H1 (cell line): Measurements from ENCODE around the gene TNNC1. TPM values are rescaled to one million over a fixed set of nuclear protein-coding genes. Genes with fewer than 3 reads are reported as not detected.

Experiments
- CTCF ChIA-PET: fragments of 300-600 bp; sonication (Branson Sonifier 250); formaldehyde crosslinking; loops from one replicate; lab custom pipeline; 2021; ENCODE audit not compliant: partially characterized antibody; lab: Charles Lee
- POLR2A ChIA-PET: fragments of 300-600 bp; sonication (Branson Sonifier 250); formaldehyde crosslinking; loops from one replicate; lab custom pipeline; 2021; ENCODE audit warnings: inconsistent platforms; ENCODE audit not compliant: partially characterized antibody; lab: Charles Lee
- DNase-seq, 2 experiments: peaks; one replicate each; pipeline versions ENCODE4 v3.0.0 to v3.0.0-alpha.2; 2010 to 2022; ENCODE audit warnings: low spot score in 2 of 2, low read depth in 1 of 2, mixed read lengths in 1 of 2
- FAIRE-seq: peaks from 2 replicates; lab custom pipeline; 2011; peaks lifted over from hg19 to GRCh38; lab: Jason Lieb, UNC
- H2AFZ ChIP-seq: 2 replicates; pipeline ENCODE4 v1.8.1; 2012; ENCODE audit warnings: low read length, inconsistent platforms
- H2AK5ac ChIP-seq: 2 replicates; pipeline ENCODE4 v1.6.1; 2013; ENCODE audit warnings: low read depth, low read length
- H2BK120ac ChIP-seq: replicated peaks from 2 replicates; pipeline ENCODE3; 2013; ENCODE audit warnings: low read depth, low read length, inconsistent platforms
- H2BK12ac ChIP-seq: 2 replicates; pipeline ENCODE4 v1.6.1; 2013; ENCODE audit warnings: low read depth, low read length
- H2BK15ac ChIP-seq: 2 replicates; pipeline ENCODE4 v1.6.1; 2013; ENCODE audit warnings: low read length
- H2BK20ac ChIP-seq: 2 replicates; pipeline ENCODE4 v1.6.1; 2013; ENCODE audit warnings: low read length
- H2BK5ac ChIP-seq: 2 replicates; pipeline ENCODE4 v1.6.1; 2013; ENCODE audit warnings: low read depth, low read length
- H3K14ac ChIP-seq: 2 replicates; pipeline ENCODE4 v1.6.1; 2013; ENCODE audit warnings: inconsistent platforms; ENCODE audit not compliant: insufficient read length
- H3K18ac ChIP-seq: 2 replicates; pipeline ENCODE4 v1.6.1; 2013; ENCODE audit warnings: low read length; ENCODE audit errors: extremely low read depth
- H3K23ac ChIP-seq: 2 replicates; pipeline ENCODE4 v1.6.1; 2013; ENCODE audit warnings: inconsistent platforms; ENCODE audit not compliant: insufficient read length
- H3K23me2 ChIP-seq: 2 replicates; pipeline ENCODE4 v1.6.1; 2013; ENCODE audit warnings: low read depth, low read length
- H3K27ac ChIP-seq: 2 replicates; pipeline ENCODE4 v1.6.1; 2011; ENCODE audit warnings: low read depth, low read length, inconsistent platforms
- H3K27me3 ChIP-seq, 4 experiments: replicated peaks in 1 of 4; 1 replicate in 1 of 4; 2 replicates in 3 of 4; pipeline versions ENCODE4 v1.6.1 to v1.8.1; 2011 to 2013; ENCODE audit warnings: low read length in 3 of 4, mild to moderate bottlenecking in 3 of 4, inconsistent platforms in 2 of 4, mixed read lengths in 2 of 4, moderate library complexity in 1 of 4; ENCODE audit not compliant: control insufficient read depth in 3 of 4, insufficient read depth in 3 of 4; ENCODE audit errors: extremely low read depth in 1 of 4
- H3K36me3 ChIP-seq, 4 experiments: 2 replicates each; pipeline versions ENCODE4 v1.6.1 to v1.8.1; 2011 to 2013; ENCODE audit warnings: mild to moderate bottlenecking in 4 of 4, low read length in 3 of 4, moderate library complexity in 2 of 4, control low read depth in 1 of 4, inconsistent platforms in 1 of 4; ENCODE audit not compliant: insufficient read depth in 4 of 4, control insufficient read depth in 2 of 4
- H3K4ac ChIP-seq: replicated peaks from 2 replicates; pipeline ENCODE3; 2013; ENCODE audit warnings: low read length, low read depth, mixed read lengths, inconsistent platforms; ENCODE audit not compliant: insufficient read length
- H3K4me1 ChIP-seq, 4 experiments: replicated peaks in 1 of 4; 1 replicate in 1 of 4; 2 replicates in 3 of 4; pipeline versions ENCODE4 v1.6.1 to v1.8.1; 2011 to 2013; ENCODE audit warnings: low read length in 3 of 4, inconsistent platforms in 2 of 4, mixed read lengths in 1 of 4; ENCODE audit not compliant: insufficient read depth in 4 of 4, control insufficient read depth in 3 of 4
- H3K4me2 ChIP-seq, 2 experiments: 2 replicates each; pipeline versions ENCODE4 v1.6.1 to v1.8.1; 2011 to 2013; ENCODE audit warnings: low read depth in 2 of 2, low read length in 2 of 2, control low read depth in 1 of 2, inconsistent platforms in 1 of 2, mild to moderate bottlenecking in 1 of 2; ENCODE audit not compliant: insufficient read depth in 1 of 2
- H3K4me3 ChIP-seq, 4 experiments: fragments of 200-600, 300-600 bp in 1 of 4; sonication (generic), shearing (Covaris generic), sonication (Bioruptor Twin) in 1 of 4; 2 replicates each; pipeline versions ENCODE4 v1.5.1 to v1.8.1; 2011 to 2016; ENCODE audit warnings: low read length in 4 of 4, low read depth in 3 of 4, control low read depth in 2 of 4, inconsistent platforms in 2 of 4, mild to moderate bottlenecking in 2 of 4, mixed read lengths in 1 of 4, moderate library complexity in 1 of 4; ENCODE audit not compliant: insufficient read depth in 2 of 4; ENCODE audit errors: extremely low read depth in 1 of 4
- H3K56ac ChIP-seq: replicated peaks from 2 replicates; pipeline ENCODE3; 2013; ENCODE audit warnings: low read depth, mild to moderate bottlenecking, mixed read lengths, low read length, inconsistent platforms; ENCODE audit not compliant: insufficient read length
- H3K79me1 ChIP-seq: 2 replicates; pipeline ENCODE4 v1.6.1; 2013; ENCODE audit warnings: low read depth, low read length, control low read depth
- H3K79me2 ChIP-seq, 2 experiments: 2 replicates each; pipeline versions ENCODE4 v1.6.1 to v1.8.1; 2012 to 2013; ENCODE audit warnings: low read length in 2 of 2, mild to moderate bottlenecking in 2 of 2, inconsistent platforms in 1 of 2; ENCODE audit not compliant: insufficient read depth in 2 of 2, control insufficient read depth in 1 of 2
- H3K9ac ChIP-seq, 4 experiments: replicated peaks in 1 of 4; 1 replicate in 1 of 4; 2 replicates in 3 of 4; pipeline versions ENCODE4 v1.6.1 to v1.8.1; 2011 to 2013; ENCODE audit warnings: low read depth in 3 of 4, low read length in 3 of 4, control low read depth in 2 of 4, mild to moderate bottlenecking in 2 of 4, moderate library complexity in 2 of 4, inconsistent platforms in 1 of 4; ENCODE audit errors: extremely low read depth in 1 of 4
- H3K9me3 ChIP-seq, 2 experiments: 2 replicates each; pipeline versions ENCODE4 v1.6.1 to v1.8.1; 2012 to 2013; ENCODE audit warnings: mild to moderate bottlenecking in 2 of 2, moderate library complexity in 2 of 2, control low read depth in 1 of 2, inconsistent platforms in 1 of 2, low read depth in 1 of 2, low read length in 1 of 2, mixed read lengths in 1 of 2; ENCODE audit not compliant: insufficient read depth in 2 of 2
- H4K20me1 ChIP-seq, 2 experiments: replicated peaks in 1 of 2; 2 replicates each; pipeline versions ENCODE3 to v1.8.1; 2011 to 2013; ENCODE audit warnings: inconsistent platforms in 2 of 2, low read length in 2 of 2, mild to moderate bottlenecking in 1 of 2; ENCODE audit not compliant: insufficient read depth in 2 of 2, control insufficient read depth in 1 of 2
- H4K5ac ChIP-seq: 2 replicates; pipeline ENCODE4 v1.6.1; 2013; ENCODE audit warnings: low read length, low read depth, mixed read lengths, inconsistent platforms; ENCODE audit not compliant: insufficient read length
- H4K8ac ChIP-seq: 2 replicates; pipeline ENCODE4 v1.8.0; 2013; ENCODE audit warnings: mild to moderate bottlenecking, moderate library complexity, low read length, inconsistent platforms; ENCODE audit not compliant: insufficient read depth; ENCODE audit errors: extremely low read depth
- H4K91ac ChIP-seq: replicated peaks from 2 replicates; pipeline ENCODE3; 2013; ENCODE audit warnings: low read length, mixed read lengths, inconsistent platforms; ENCODE audit not compliant: insufficient read length
- CTBP2 ChIP-seq: IDR thresholded peaks from 2 replicates; pipeline ENCODE4 v1.7.0; 2011; ENCODE audit warnings: borderline replicate concordance, mild to moderate bottlenecking, moderate library complexity, mixed read lengths, low read length; ENCODE audit not compliant: insufficient read depth, insufficient read length
- CTCF ChIP-seq, 3 experiments: IDR thresholded peaks; 1 replicate in 2 of 3; 2 replicates in 1 of 3; pipeline versions ENCODE4 v1.5.1 to v1.6.1; 2011; ENCODE audit warnings: low read length in 3 of 3, mild to moderate bottlenecking in 3 of 3, inconsistent platforms in 2 of 3, low read depth in 1 of 3, moderate library complexity in 1 of 3; ENCODE audit not compliant: insufficient read depth in 1 of 3; ENCODE audit errors: control extremely low read depth in 1 of 3
- GTF2F1 ChIP-seq: IDR thresholded peaks from 2 replicates; pipeline ENCODE4 v1.6.1; 2012; ENCODE audit warnings: low read depth, low read length, improper control_type of control experiment, borderline replicate concordance
- KDM1A ChIP-seq: fragments of 200-600, 300-600 bp; sonication (generic); IDR thresholded peaks from 2 replicates; pipeline ENCODE4 v1.7.1; 2016; ENCODE audit warnings: mild to moderate bottlenecking, low read length, borderline replicate concordance
- KDM5A ChIP-seq: fragments of 200-600 bp; IDR thresholded peaks from 2 replicates; pipeline ENCODE4 v1.7.1; 2012; ENCODE audit warnings: mild to moderate bottlenecking, low read length, inconsistent platforms, mixed read lengths
- RNF2 ChIP-seq: fragments of 200-900, 300-1000 bp; sonication (generic); IDR thresholded peaks from 2 replicates; pipeline ENCODE4 v1.7.1; 2016; ENCODE audit warnings: borderline replicate concordance, low read depth, mild to moderate bottlenecking, antibody characterized with exemption, low read length; ENCODE audit not compliant: poor library complexity, severe bottlenecking; ENCODE audit errors: missing control alignments
- SIRT6 ChIP-seq: IDR thresholded peaks from one replicate; pipeline ENCODE4 v1.7.1; 2012; ENCODE audit warnings: low read length, inconsistent platforms
- SP2 ChIP-seq: IDR thresholded peaks from 2 replicates; pipeline ENCODE4 v1.6.1; 2012; ENCODE audit warnings: mild to moderate bottlenecking, low read length, inconsistent platforms
- USF2 ChIP-seq: IDR thresholded peaks from 2 replicates; pipeline ENCODE4 v1.6.1; 2011; ENCODE audit warnings: low read length, improper control_type of control experiment
- YY1 ChIP-seq: IDR thresholded peaks from 2 replicates; pipeline ENCODE4 v1.6.1; 2011; ENCODE audit warnings: low read depth, mild to moderate bottlenecking, low read length
- WGBS, 2 experiments: shearing (Covaris generic) in 1 of 2; methylation state at CpG; one replicate each; pipeline versions ENCODE4 v1.1.6 to v1.1.7; 2013 to 2015; ENCODE audit warnings: low lambda C conversion rate in 2 of 2, mixed read lengths in 2 of 2, inconsistent platforms in 1 of 2, low coverage in 1 of 2, missing lambda C conversion rate in 1 of 2; ENCODE audit not compliant: insufficient replicate concordance in 2 of 2, insufficient coverage in 1 of 2, insufficient read length in 1 of 2; ENCODE audit errors: extremely low coverage in 1 of 2, missing lambda C conversion rate in 1 of 2; 5-methylcytosine and 5-hydroxymethylcytosine counted together
- polyA plus RNA-seq, 7 experiments: library from polyadenylated mRNA; depleted of rRNA in 3 of 7; stranded (reverse) in 5 of 7; unstranded in 2 of 7; fragments of >200 nt in 5 of 7; fragments of 200-250 nt in 2 of 7; gene quantifications; 1 replicate in 5 of 7; 2 replicates in 1 of 7; 4 replicates in 1 of 7; pipeline versions ENCODE4 v1.2.1 to v1.2.3, GENCODE V29; 2011 to 2013; ENCODE audit warnings: missing spikeins in 2 of 7, mixed read lengths in 2 of 7
- total RNA-seq: library from RNA; stranded (reverse); fragmentation: NEBNext Ultra II Directional; extraction: Animal tissue kit (Norgen Biotek cat#: 25700); gene quantifications from 2 replicates; pipeline ENCODE4 v1.2.1, GENCODE V29; 2021

Gene TNNC1
- total and polyA plus RNA-seq, 2 of the 8 experiments (the other 6 are each of a cell fraction or from before 2014, with no cell fraction given) = 5.8 to 16.4 TPM

GRCh38 chr3:52502001-52502400, 48.2 kb upstream of the TNNC1 start:
- Histone ChIP-seq H3K56ac (no peak overlapping the region), H2BK20ac (no peak overlapping the region), H4K91ac (no peak overlapping the region), H3K27me3 (no peaks in the 10 kb centered on the region; a peak in 1 of 7 replicates), H2BK5ac (no peak overlapping the region), H3K4ac (no peak overlapping the region), H3K36me3 (no peaks in the 10 kb centered on the region), H4K5ac (no peak overlapping the region), H2BK15ac (no peak overlapping the region), H4K8ac (no peak overlapping the region), H3K4me1 (peaks cover 0 to 9% (median 5%) of the 10 kb centered on the region in 4 experiments; a peak in 4 of 7 replicates), H3K9ac (no peak overlapping the region), H3K79me1 (no peaks in the 10 kb centered on the region), H4K20me1 (no peaks in the 10 kb centered on the region), H3K14ac (no peak overlapping the region), H2BK120ac (no peak overlapping the region), H2AK5ac (no peak overlapping the region), H3K9me3 (no peaks in the 10 kb centered on the region), H3K27ac (no peak overlapping the region), H3K79me2 (no peaks in the 10 kb centered on the region), H3K18ac (no peak overlapping the region), H3K4me3 (no peak overlapping the region), H3K23me2 (no peaks in the 10 kb centered on the region), H2BK12ac (no peak overlapping the region), H3K4me2 (no peak overlapping the region), H2AFZ (no peak overlapping the region), H3K23ac (no peak overlapping the region)
- FAIRE-seq = no peak
- no peak for DNase-seq
- no peak for TF ChIP-seq GTF2F1
- no peak for TF ChIP-seq SIRT6
- no peak for TF ChIP-seq KDM5A
- no peak for TF ChIP-seq USF2
- no peak for TF ChIP-seq CTCF (IDR thresholded peaks at IDR 0.05; ENCODE audit: control extremely low read depth in 1 of 3, insufficient read depth in 1 of 3, low read depth in 1 of 3, low read length in 3 of 3)
- no peak for TF ChIP-seq CTBP2
- no peak for TF ChIP-seq KDM1A
- no peak for TF ChIP-seq SP2
- TF ChIP-seq RNF2 = no peak
- no peak for TF ChIP-seq YY1
- WGBS, 2 experiments = 86% methylated on average over 10 of the region's 11 CpGs; no CpG with 5 or more reads in 1 of the 2 experiments
- ChIA-PET POLR2A (interaction anchor here (1.2 to 2.1 kb wide), 2 partner anchors 10 to 34 kb away, joined by 3 to 6 read pairs; partner anchors contain the start of gene UQCC5), CTCF (interaction anchor here (0.7 to 3.8 kb wide), 8 partner anchors 8 to 55 kb away, joined by 3 to 13 read pairs (median 8); no protein-coding TSS in a partner anchor)
